Osteocyte (in vitro differentiated cells): ENCODE measurements around the gene RPTOR. TPM values are rescaled to one million over a fixed set of nuclear protein-coding genes. Genes with fewer than 3 reads are reported as not detected.
A peak's percentile ranks its signal among the peaks of the same experiment; 100 is the strongest.

ENCODE experiments used
- DNase-seq: peaks from one replicate; pipeline ENCODE4 v3.0.0; 2021; ENCODE audit warnings: mixed read lengths; ENCODE audit not compliant: unreplicated experiment; ENCODE audit errors: extremely low spot score
- H3K27ac Mint-ChIP-seq: one replicate; pipeline ENCODE4 v1.8.0; 2021; ENCODE audit warnings: mild to moderate bottlenecking, mixed read lengths; ENCODE audit not compliant: unreplicated experiment
- H3K27me3 Mint-ChIP-seq: one replicate; pipeline ENCODE4 v1.8.0; 2021; ENCODE audit warnings: mixed read lengths; ENCODE audit not compliant: unreplicated experiment
- H3K36me3 Mint-ChIP-seq: one replicate; pipeline ENCODE4 v1.8.0; 2021; ENCODE audit warnings: mixed read lengths; ENCODE audit not compliant: unreplicated experiment
- H3K4me1 Mint-ChIP-seq: one replicate; pipeline ENCODE4 v1.8.0; 2021; ENCODE audit warnings: mixed read lengths; ENCODE audit not compliant: unreplicated experiment
- H3K4me3 Mint-ChIP-seq: one replicate; pipeline ENCODE4 v1.8.0; 2021; ENCODE audit warnings: mild to moderate bottlenecking, moderate library complexity, mixed read lengths; ENCODE audit not compliant: unreplicated experiment
- H3K9me3 Mint-ChIP-seq: one replicate; pipeline ENCODE4 v1.8.0; 2021; ENCODE audit warnings: mixed read lengths; ENCODE audit not compliant: unreplicated experiment
- CTCF ChIP-seq: fragments of 200-600 bp; sonication (generic); IDR thresholded peaks from 2 replicates; pipeline ENCODE4 v1.5.0; 2021; ENCODE audit warnings: antibody characterized with exemption, mild to moderate bottlenecking, moderate library complexity
- total RNA-seq: library from RNA; stranded (reverse); gene quantifications from 2 replicates; pipeline ENCODE4 v1.2.1, GENCODE V29; 2021

The RPTOR gene
- total RNA-seq, 1 donor from 2014 or later: 36.0 TPM

- no peak for TF ChIP-seq CTCF
These were observed 235.3 kb downstream of the RPTOR start for GRCh38 chr17:80779961-80780380.

DNA sequence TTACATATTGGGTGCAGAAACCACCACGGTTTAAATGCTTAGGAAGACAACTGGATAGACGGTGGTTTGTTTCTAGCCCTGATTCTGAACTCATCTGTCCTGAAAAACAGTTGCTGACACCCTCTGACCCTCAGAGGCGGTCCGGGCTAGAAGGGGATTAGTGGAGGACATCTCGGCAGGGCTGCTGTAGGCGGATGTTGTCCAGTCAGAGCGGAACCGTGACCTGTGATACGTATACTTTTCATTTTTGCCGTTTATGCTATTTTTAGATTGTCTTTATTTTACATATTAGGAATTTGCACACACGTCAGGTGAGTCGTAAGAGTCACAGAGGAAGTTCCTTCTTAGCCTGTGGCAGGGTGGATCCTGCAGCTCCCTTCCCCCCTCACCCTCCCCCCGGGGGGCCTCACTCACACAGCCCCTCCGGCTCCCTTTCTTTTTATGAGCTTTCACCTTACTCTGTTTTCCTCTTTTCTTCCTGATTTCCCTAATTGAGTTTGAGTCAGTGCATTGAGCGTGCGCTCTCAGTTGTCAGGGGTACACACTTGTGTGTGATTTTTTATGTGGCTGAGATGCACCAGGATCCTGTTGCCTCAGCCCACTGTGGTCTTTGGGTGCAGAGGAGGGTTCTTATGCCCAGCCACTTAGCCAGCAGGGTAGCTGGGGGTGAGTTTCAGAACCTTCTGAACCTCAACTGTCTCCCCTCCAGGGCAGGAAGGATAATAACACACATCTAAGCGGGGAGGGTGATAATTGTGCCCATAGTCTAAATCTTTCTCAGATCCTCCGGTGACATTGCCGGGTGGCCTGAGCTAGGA, 236.0 kb downstream of the RPTOR start:
- TF ChIP-seq CTCF: no peak
- Mint-ChIP-seq H3K4me3 (no peak overlapping the region), H3K4me1 (peaks cover 51% of the 10 kb centered on the region), H3K27me3 (no peaks in the 10 kb centered on the region), H3K36me3 (peaks cover 15% of the 10 kb centered on the region), H3K9me3 (no peaks in the 10 kb centered on the region), H3K27ac (no peak overlapping the region)
- DNase-seq: no peak

More at GRCh38 chr17:80779961-80780380, 235.3 kb downstream of the RPTOR start:
- peaks cover 50% of the 10 kb centered on the region for H3K4me1 Mint-ChIP-seq
- DNase-seq: no peak
- no peaks in the 10 kb centered on the region for H3K27me3 Mint-ChIP-seq
- H3K9me3 Mint-ChIP-seq: no peaks in the 10 kb centered on the region
- H3K27ac Mint-ChIP-seq: no peak overlapping the region
- no peak overlapping the region for H3K4me3 Mint-ChIP-seq
- peaks cover 20% of the 10 kb centered on the region for H3K36me3 Mint-ChIP-seq

GRCh38 chr17:80781211-80781610, 236.6 kb downstream of the RPTOR start:
- no peaks in the 10 kb centered on the region for H3K27me3 Mint-ChIP-seq
- no peak for DNase-seq
- H3K4me3 Mint-ChIP-seq: no peak overlapping the region
- TF ChIP-seq CTCF: no peak
- no peak overlapping the region for H3K27ac Mint-ChIP-seq
- H3K9me3 Mint-ChIP-seq: no peaks in the 10 kb centered on the region
- peaks cover 15% of the 10 kb centered on the region for H3K36me3 Mint-ChIP-seq
- peaks cover 57% of the 10 kb centered on the region for H3K4me1 Mint-ChIP-seq

DNA sequence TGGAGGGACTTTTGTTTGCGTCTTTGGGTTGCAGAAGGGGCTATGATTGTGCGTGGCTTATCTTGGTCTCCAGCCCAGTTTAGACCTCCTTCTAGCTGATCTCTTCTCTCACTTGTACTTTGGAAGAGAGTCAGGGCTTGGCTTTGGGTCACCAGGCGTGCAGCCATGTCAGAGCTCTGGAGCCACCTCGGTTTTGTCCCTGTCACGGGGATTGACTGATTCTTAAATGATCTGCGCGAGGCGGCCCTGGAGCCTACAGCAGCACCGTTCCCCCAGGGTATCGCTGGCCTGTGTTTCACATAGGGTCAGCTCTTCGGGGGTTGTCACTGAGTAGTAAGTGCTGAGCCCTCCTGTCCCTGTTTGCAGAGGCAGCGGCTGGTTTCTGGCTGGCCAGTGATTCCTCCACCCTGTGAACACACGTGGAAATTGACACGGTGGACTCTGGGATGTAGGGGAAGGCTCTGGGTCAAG, 237.2 kb downstream of the RPTOR start:
- Mint-ChIP-seq H3K9me3 (no peaks in the 10 kb centered on the region), H3K4me1 (peaks cover 63% of the 10 kb centered on the region), H3K36me3 (peaks cover 11% of the 10 kb centered on the region), H3K4me3 (no peak overlapping the region), H3K27ac (peak overlapping the region; percentile 57), H3K27me3 (no peaks in the 10 kb centered on the region)
- TF ChIP-seq CTCF: no peak
- no peak for DNase-seq
